Trophoblast cell (in vitro differentiated cells and primary cell): ENCODE results near the gene ITGB1BP1.

Experiments
- DNase-seq, 2 donors: peaks; one replicate each; pipeline ENCODE4 v3.0.0-alpha.2; 2016
- H2AFZ ChIP-seq: 2 replicates; pipeline ENCODE4 v1.6.1; 2013; ENCODE audit warnings: low read length, moderate library complexity, mild to moderate bottlenecking; ENCODE audit not compliant: insufficient read depth, poor library complexity
- H2AK5ac ChIP-seq: 2 replicates; pipeline ENCODE4 v1.6.1; 2013; ENCODE audit warnings: mild to moderate bottlenecking, low read length
- H2BK120ac ChIP-seq: 2 replicates; pipeline ENCODE4 v1.6.1; 2013; ENCODE audit warnings: low read length, mild to moderate bottlenecking, moderate library complexity; ENCODE audit not compliant: insufficient read depth, poor library complexity
- H2BK12ac ChIP-seq: 2 replicates; pipeline ENCODE4 v1.6.1; 2013; ENCODE audit warnings: mild to moderate bottlenecking, low read length, moderate library complexity
- H2BK5ac ChIP-seq: 2 replicates; pipeline ENCODE4 v1.6.1; 2013; ENCODE audit warnings: low read length, low read depth, moderate library complexity, mild to moderate bottlenecking; ENCODE audit not compliant: poor library complexity
- H3K14ac ChIP-seq: 2 replicates; pipeline ENCODE4 v1.6.1; 2013; ENCODE audit warnings: mild to moderate bottlenecking, low read length
- H3K18ac ChIP-seq: 2 replicates; pipeline ENCODE4 v1.6.1; 2013; ENCODE audit warnings: mild to moderate bottlenecking, low read length
- H3K23ac ChIP-seq: 2 replicates; pipeline ENCODE4 v1.6.1; 2013; ENCODE audit warnings: low read length
- H3K27ac ChIP-seq: 2 replicates; pipeline ENCODE4 v1.5.1; 2013; ENCODE audit warnings: low read depth, mild to moderate bottlenecking, inconsistent platforms, low read length, moderate library complexity
- H3K27me3 ChIP-seq: 2 replicates; pipeline ENCODE4 v1.6.1; 2013; ENCODE audit warnings: inconsistent platforms, mild to moderate bottlenecking, low read length, moderate library complexity; ENCODE audit not compliant: insufficient read depth
- H3K36me3 ChIP-seq, 2 experiments: 1 replicate in 1 of 2; 2 replicates in 1 of 2; pipeline ENCODE4 v1.6.1; 2013; ENCODE audit warnings: low read length in 2 of 2, mild to moderate bottlenecking in 2 of 2, moderate library complexity in 1 of 2; ENCODE audit not compliant: insufficient read depth in 2 of 2, control insufficient read depth in 1 of 2
- H3K4ac ChIP-seq: 2 replicates; pipeline ENCODE4 v1.6.1; 2013; ENCODE audit warnings: low read depth, mild to moderate bottlenecking, low read length, moderate library complexity
- H3K4me1 ChIP-seq, 2 experiments: 1 replicate in 1 of 2; 2 replicates in 1 of 2; pipeline ENCODE4 v1.6.1; 2013; ENCODE audit warnings: low read length in 2 of 2, mild to moderate bottlenecking in 2 of 2, moderate library complexity in 1 of 2; ENCODE audit not compliant: insufficient read depth in 2 of 2, control insufficient read depth in 1 of 2
- H3K4me2 ChIP-seq: 2 replicates; pipeline ENCODE4 v1.6.1; 2013; ENCODE audit warnings: inconsistent platforms, mild to moderate bottlenecking, low read length, moderate library complexity
- H3K4me3 ChIP-seq: 2 replicates; pipeline ENCODE4 v1.5.1; 2013; ENCODE audit warnings: mild to moderate bottlenecking, low read depth, low read length, inconsistent platforms
- H3K79me1 ChIP-seq: one replicate; pipeline ENCODE4 v1.6.1; 2013; ENCODE audit warnings: low read length
- H3K79me2 ChIP-seq: 2 replicates; pipeline ENCODE4 v1.6.1; 2013; ENCODE audit warnings: low read length, mild to moderate bottlenecking; ENCODE audit not compliant: control insufficient read depth, insufficient read depth, poor library complexity
- H3K9ac ChIP-seq: 2 replicates; pipeline ENCODE4 v1.6.1; 2013; ENCODE audit warnings: mild to moderate bottlenecking, low read length
- H3K9me3 ChIP-seq: 2 replicates; pipeline ENCODE4 v1.6.1; 2013; ENCODE audit warnings: low read depth, mild to moderate bottlenecking, control low read depth, inconsistent platforms, low read length; ENCODE audit not compliant: insufficient read depth
- H4K12ac ChIP-seq: 2 replicates; pipeline ENCODE4 v1.6.1; 2013; ENCODE audit warnings: low read depth, mild to moderate bottlenecking, low read length, moderate library complexity
- H4K8ac ChIP-seq: 2 replicates; pipeline ENCODE4 v1.6.1; 2013; ENCODE audit warnings: low read depth, mild to moderate bottlenecking, low read length, moderate library complexity
- H4K91ac ChIP-seq: one replicate; pipeline ENCODE4 v1.6.1; 2013; ENCODE audit warnings: low read depth, mild to moderate bottlenecking, low read length, moderate library complexity
- WGBS: extraction: QIAGEN DNeasy Blood & Tissue Kit; methylation state at CpG from one replicate; pipeline ENCODE4 v1.1.7; 2013; ENCODE audit warnings: missing lambda C conversion rate; ENCODE audit not compliant: insufficient read length, insufficient coverage; ENCODE audit errors: extremely low coverage; 5-methylcytosine and 5-hydroxymethylcytosine counted together

Gene ITGB1BP1

DNA sequence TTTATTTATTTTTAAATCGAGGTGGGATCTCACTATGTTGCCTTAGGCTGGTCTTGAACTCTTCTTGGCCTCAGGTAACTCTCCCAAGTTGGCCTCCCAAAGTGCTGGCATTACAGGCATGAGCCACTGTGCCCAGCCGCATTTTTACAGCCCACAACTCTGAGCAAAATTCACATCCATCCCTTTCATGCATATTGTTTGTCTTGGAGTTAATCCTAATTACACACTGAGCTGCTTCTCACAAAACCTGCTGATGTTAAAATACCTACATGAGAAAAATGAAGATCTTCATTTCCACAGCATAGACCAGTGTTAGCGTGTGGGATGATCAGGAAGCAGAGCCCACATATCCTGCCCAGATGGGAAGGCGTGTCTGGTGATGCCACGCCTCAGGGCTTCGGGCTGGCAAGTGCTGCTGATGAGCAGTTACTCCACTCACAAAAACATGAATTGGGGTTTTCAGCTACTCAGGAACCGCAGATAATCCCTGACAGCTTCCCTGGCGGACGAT, 14.6 kb downstream of the ITGB1BP1 start:
- Histone ChIP-seq H3K4me3 (no peak overlapping the region), H3K79me1 (no peaks in the 10 kb centered on the region), H2AK5ac (no peak overlapping the region), H2AFZ (no peak overlapping the region), H4K8ac (no peak overlapping the region), H3K27ac (no peak overlapping the region), H3K14ac (no peak overlapping the region), H3K18ac (no peak overlapping the region), H2BK12ac (no peak overlapping the region), H3K4me2 (no peak overlapping the region), H3K9me3 (peaks cover 2% of the 10 kb centered on the region), H3K27me3 (no peaks in the 10 kb centered on the region), H3K4ac (no peak overlapping the region), H2BK5ac (no peak overlapping the region), H3K23ac (no peak overlapping the region), H3K9ac (no peak overlapping the region), H2BK120ac (no peak overlapping the region), H3K36me3 (peaks cover 19 to 33% of the 10 kb centered on the region in 2 experiments), H4K91ac (no peak overlapping the region), H4K12ac (no peak overlapping the region), H3K79me2 (no peaks in the 10 kb centered on the region), H3K4me1 (peaks cover 0 to 2% of the 10 kb centered on the region in 2 experiments)
- WGBS: no CpG with 5 or more reads among the region's 9 CpGs
- no peak for DNase-seq

DNA sequence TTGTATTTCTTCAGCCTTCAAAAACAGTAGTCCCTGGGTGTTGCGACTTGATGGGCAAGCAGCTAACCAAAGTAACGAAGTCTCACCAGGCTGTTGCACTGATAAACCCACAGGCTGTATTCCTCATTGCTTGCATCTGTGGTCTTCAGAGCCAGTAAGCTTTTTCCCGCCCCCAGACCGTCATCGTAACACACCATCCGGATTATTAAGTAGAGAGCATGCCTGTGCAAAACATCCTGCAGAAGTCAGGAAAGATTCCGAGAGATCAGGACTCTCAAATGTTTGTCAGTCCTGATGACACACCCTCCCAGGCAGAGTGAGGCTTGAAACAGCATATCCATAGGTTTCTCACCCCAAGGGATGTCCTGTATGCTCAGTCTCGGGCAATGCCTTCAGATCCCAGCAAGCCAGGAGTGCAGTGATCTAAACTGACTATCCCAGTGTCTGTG, 15.9 kb downstream of the ITGB1BP1 start:
- Histone ChIP-seq H3K4me2 (no peak overlapping the region), H3K4me3 (no peak overlapping the region), H2AFZ (no peak overlapping the region), H2BK120ac (no peak overlapping the region), H2BK5ac (no peak overlapping the region), H3K4ac (no peak overlapping the region), H4K8ac (no peak overlapping the region), H3K18ac (no peak overlapping the region), H3K9ac (no peak overlapping the region), H3K27me3 (no peaks in the 10 kb centered on the region), H3K23ac (no peak overlapping the region), H3K79me1 (no peaks in the 10 kb centered on the region), H4K12ac (no peak overlapping the region), H2BK12ac (no peak overlapping the region), H3K27ac (no peak overlapping the region), H3K36me3 (peaks cover 22 to 36% of the 10 kb centered on the region in 2 experiments), H4K91ac (no peak overlapping the region), H2AK5ac (no peak overlapping the region), H3K4me1 (peaks cover 0 to 2% of the 10 kb centered on the region in 2 experiments), H3K9me3 (peaks cover 2% of the 10 kb centered on the region), H3K14ac (no peak overlapping the region), H3K79me2 (no peaks in the 10 kb centered on the region)
- WGBS: no CpG with 5 or more reads among the region's 8 CpGs
- no peak for DNase-seq

GRCh38 chr2:9406529-9407362, 16.6 kb downstream of the ITGB1BP1 start:
- WGBS: no CpG with 5 or more reads among the region's 13 CpGs
- Histone ChIP-seq H3K4me1 (peaks cover 0 to 2% of the 10 kb centered on the region in 2 experiments), H2BK120ac (no peak overlapping the region), H2AFZ (no peak overlapping the region), H3K79me2 (no peaks in the 10 kb centered on the region), H2BK12ac (no peak overlapping the region), H3K4ac (no peak overlapping the region), H3K4me3 (no peak overlapping the region), H4K8ac (no peak overlapping the region), H3K23ac (no peak overlapping the region), H4K12ac (no peak overlapping the region), H3K4me2 (no peak overlapping the region), H3K9ac (no peak overlapping the region), H3K9me3 (peaks cover 2% of the 10 kb centered on the region), H4K91ac (no peak overlapping the region), H3K14ac (no peak overlapping the region), H2BK5ac (no peak overlapping the region), H3K79me1 (no peaks in the 10 kb centered on the region), H3K36me3 (peaks cover 26 to 38% of the 10 kb centered on the region in 2 experiments), H3K27me3 (no peaks in the 10 kb centered on the region), H3K18ac (no peak overlapping the region), H2AK5ac (no peak overlapping the region), H3K27ac (no peak overlapping the region)
- DNase-seq: no peak

GRCh38 chr2:9405636-9406035, 17.7 kb downstream of the ITGB1BP1 start:
- peak; percentile 12 to 47 for DNase-seq
- WGBS: no CpG with 5 or more reads among the region's 2 CpGs
- no peak overlapping the region for H3K4me3 ChIP-seq
- H3K36me3 ChIP-seq: peaks cover 34 to 46% of the 10 kb centered on the region in 2 experiments
- H3K14ac ChIP-seq: no peak overlapping the region
- H3K79me1 ChIP-seq: no peaks in the 10 kb centered on the region
- no peak overlapping the region for H2BK12ac ChIP-seq
- H3K9me3 ChIP-seq: peaks cover 4% of the 10 kb centered on the region
- no peak overlapping the region for H3K4me2 ChIP-seq
- no peak overlapping the region for H3K27ac ChIP-seq
- no peaks in the 10 kb centered on the region for H3K79me2 ChIP-seq
- no peaks in the 10 kb centered on the region for H3K27me3 ChIP-seq
- no peak overlapping the region for H3K9ac ChIP-seq
- H4K12ac ChIP-seq: no peak overlapping the region
- no peak overlapping the region for H3K23ac ChIP-seq
- H4K91ac ChIP-seq: no peak overlapping the region
- H2AFZ ChIP-seq: no peak overlapping the region
- H3K4me1 ChIP-seq: peaks cover 0 to 2% of the 10 kb centered on the region in 2 experiments
- no peak overlapping the region for H2AK5ac ChIP-seq
- H4K8ac ChIP-seq: no peak overlapping the region
- H2BK5ac ChIP-seq: no peak overlapping the region
- H3K4ac ChIP-seq: no peak overlapping the region
- no peak overlapping the region for H3K18ac ChIP-seq
- H2BK120ac ChIP-seq: no peak overlapping the region
